ENCODE measurements around the gene MYL5. TPM values are rescaled to one million over a fixed set of nuclear protein-coding genes. Genes with fewer than 3 reads are reported as not detected.

The MYL5 gene
- polyA plus RNA-seq, 2 of the 4 experiments (the other 2 are of a cell fraction), result 8.0 to 8.3 TPM

- ATAC-seq (no peak), DNase-seq (ENCODE audit: low read depth in 1 of 2, low spot score in 1 of 2) (no peak), FAIRE-seq (no peak)
- Histone ChIP-seq H3K4me1 (no peaks in the 10 kb centered on the region), H3K27ac (no peak overlapping the region), H3K4me2 (no peak overlapping the region), H3K4me3 (no peak overlapping the region), H3K9me3 (no peaks in the 10 kb centered on the region)
- TF ChIP-seq JUNB (IDR thresholded peaks at IDR 0.05), result no peak
- TF ChIP-seq, protein P1, sequence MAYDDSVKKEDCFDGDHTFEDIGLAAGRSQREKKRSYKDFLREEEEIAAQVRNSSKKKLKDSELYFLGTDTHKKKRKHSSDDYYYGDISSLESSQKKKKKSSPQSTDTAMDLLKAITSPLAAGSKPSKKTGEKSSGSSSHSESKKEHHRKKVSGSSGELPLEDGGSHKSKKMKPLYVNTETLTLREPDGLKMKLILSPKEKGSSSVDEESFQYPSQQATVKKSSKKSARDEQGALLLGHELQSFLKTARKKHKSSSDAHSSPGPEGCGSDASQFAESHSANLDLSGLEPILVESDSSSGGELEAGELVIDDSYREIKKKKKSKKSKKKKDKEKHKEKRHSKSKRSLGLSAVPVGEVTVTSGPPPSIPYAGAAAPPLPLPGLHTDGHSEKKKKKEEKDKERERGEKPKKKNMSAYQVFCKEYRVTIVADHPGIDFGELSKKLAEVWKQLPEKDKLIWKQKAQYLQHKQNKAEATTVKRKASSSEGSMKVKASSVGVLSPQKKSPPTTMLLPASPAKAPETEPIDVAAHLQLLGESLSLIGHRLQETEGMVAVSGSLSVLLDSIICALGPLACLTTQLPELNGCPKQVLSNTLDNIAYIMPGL (CRISPR knock-in tag; IDR thresholded peaks at IDR 0.05; ENCODE audit: borderline replicate concordance), result no peak
- TF ChIP-seq RAD21 (conservative IDR thresholded peaks at IDR 0.05 in 1 of 2, IDR thresholded peaks at IDR 0.05 in 1 of 2), result no peak
- no peak for TF ChIP-seq PBX3 (IDR thresholded peaks at IDR 0.05)
- TF ChIP-seq TFCP2L1 (CRISPR knock-in tag; IDR thresholded peaks at IDR 0.05), result no peak
- no peak for TF ChIP-seq KDM5A (IDR thresholded peaks at IDR 0.05)
- no peak for TF ChIP-seq ESRRA (IDR thresholded peaks at IDR 0.05; ENCODE audit: borderline replicate concordance, low read length)
- TF ChIP-seq HES2 (IDR thresholded peaks at IDR 0.05), result no peak
- no peak for TF ChIP-seq EP300 (IDR thresholded peaks at IDR 0.05)
- no peak for TF ChIP-seq JUN (IDR thresholded peaks at IDR 0.05)
- TF ChIP-seq RNF2 (IDR thresholded peaks at IDR 0.05; ENCODE audit: borderline replicate concordance, low read depth), result no peak
- TF ChIP-seq PHF8 (IDR thresholded peaks at IDR 0.05; ENCODE audit: borderline replicate concordance, low read depth), result no peak
- TF ChIP-seq, protein P2, sequence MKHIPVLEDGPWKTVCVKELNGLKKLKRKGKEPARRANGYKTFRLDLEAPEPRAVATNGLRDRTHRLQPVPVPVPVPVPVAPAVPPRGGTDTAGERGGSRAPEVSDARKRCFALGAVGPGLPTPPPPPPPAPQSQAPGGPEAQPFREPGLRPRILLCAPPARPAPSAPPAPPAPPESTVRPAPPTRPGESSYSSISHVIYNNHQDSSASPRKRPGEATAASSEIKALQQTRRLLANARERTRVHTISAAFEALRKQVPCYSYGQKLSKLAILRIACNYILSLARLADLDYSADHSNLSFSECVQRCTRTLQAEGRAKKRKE (CRISPR knock-in tag; IDR thresholded peaks at IDR 0.05; ENCODE audit: low read depth), result no peak
- TF ChIP-seq, protein P3, sequence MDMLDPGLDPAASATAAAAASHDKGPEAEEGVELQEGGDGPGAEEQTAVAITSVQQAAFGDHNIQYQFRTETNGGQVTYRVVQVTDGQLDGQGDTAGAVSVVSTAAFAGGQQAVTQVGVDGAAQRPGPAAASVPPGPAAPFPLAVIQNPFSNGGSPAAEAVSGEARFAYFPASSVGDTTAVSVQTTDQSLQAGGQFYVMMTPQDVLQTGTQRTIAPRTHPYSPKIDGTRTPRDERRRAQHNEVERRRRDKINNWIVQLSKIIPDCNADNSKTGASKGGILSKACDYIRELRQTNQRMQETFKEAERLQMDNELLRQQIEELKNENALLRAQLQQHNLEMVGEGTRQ (IDR thresholded peaks at IDR 0.05), result no peak
- no peak for TF ChIP-seq FOXS1 (CRISPR knock-in tag; IDR thresholded peaks at IDR 0.05)
- no peak for TF ChIP-seq RARB (CRISPR knock-in tag; IDR thresholded peaks at IDR 0.05)
- no peak for TF ChIP-seq EHMT2 (IDR thresholded peaks at IDR 0.05; ENCODE audit: low read depth)
- TF ChIP-seq HEYL (CRISPR knock-in tag; IDR thresholded peaks at IDR 0.05), result no peak
- POLR2A ChIA-PET, result no interaction called here
- WGBS (ENCODE audit: missing lambda C conversion rate), result 94% methylated on average over 23 of the region's 34 CpGs
- CTCF ChIA-PET, result no interaction called here
These were observed 43.4 kb downstream of the MYL5 start for GRCh38 chr4:717601-718320.

DNA sequence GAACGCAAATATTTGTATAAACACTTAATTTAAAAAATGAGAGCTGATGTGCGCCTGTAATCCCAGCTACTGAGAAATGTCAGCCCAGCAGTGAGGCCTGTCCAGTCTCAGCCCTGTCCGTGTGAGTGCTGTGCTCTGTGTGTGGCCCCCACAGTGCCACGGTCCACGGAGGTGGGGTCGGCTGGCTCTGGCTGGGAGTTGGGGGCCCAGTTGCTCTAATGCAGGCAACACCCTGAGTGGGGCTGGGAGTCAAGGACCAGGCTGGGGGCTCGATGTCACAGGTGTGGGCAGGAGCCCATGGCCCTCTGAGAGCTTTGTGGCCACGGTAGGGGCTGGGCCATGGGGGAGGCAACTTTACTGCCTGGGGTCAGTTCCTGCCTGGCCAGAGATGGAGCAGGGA lies 44.1 kb downstream of the MYL5 start:
- Histone ChIP-seq H3K4me2 (no peak overlapping the region), H3K9me3 (no peaks in the 10 kb centered on the region), H3K4me3 (no peak overlapping the region), H3K4me1 (no peaks in the 10 kb centered on the region), H3K27ac (no peak overlapping the region)
- FAIRE-seq (no peak), DNase-seq (ENCODE audit: low read depth in 1 of 2, low spot score in 1 of 2) (no peak), ATAC-seq (no peak)
- ChIA-PET CTCF (interaction anchor here (1.2 kb wide), 1 partner anchor 24 kb away, joined by 4 read pairs; no protein-coding TSS in a partner anchor), POLR2A (no interaction called here)
- TF ChIP-seq MYC (IDR thresholded peaks at IDR 0.05; ENCODE audit: borderline replicate concordance, low read length) (no peak), HES2 (IDR thresholded peaks at IDR 0.05) (no peak), NPAS2 (CRISPR knock-in tag; IDR thresholded peaks at IDR 0.05; ENCODE audit: borderline replicate concordance) (no peak), ZFP36 (IDR thresholded peaks at IDR 0.05; ENCODE audit: borderline replicate concordance, partially characterized antibody) (no peak), RCOR1 (IDR thresholded peaks at IDR 0.05; ENCODE audit: low read depth, low read length) (no peak), POLR2AphosphoS2 (conservative IDR thresholded peaks at IDR 0.05; ENCODE audit: low read length) (no peak)
- WGBS (ENCODE audit: missing lambda C conversion rate), result 91% methylated on average over 7 of the region's 8 CpGs
